HG02870 (cell line): Measurements from ENCODE around the gene RAD9B.
"Not testable (repeated sequence)": the region's sequence is repeated elsewhere in the genome, so short reads cannot be mapped to it uniquely, and the experiment has no call there.

Experiments
- ATAC-seq: cut with Tn5 transposase; IDR thresholded peaks from one replicate; pipeline ENCODE4 v1.9.1; 2021; ENCODE audit warnings: mild to moderate bottlenecking, moderate library complexity; ENCODE audit not compliant: unreplicated experiment

Gene RAD9B

GRCh38 chr12:110520876-110521712 lies 19.0 kb downstream of the RAD9B start:
- ATAC-seq: not testable (repeated sequence)

- ATAC-seq: no peak
Observed at GRCh38 chr12:110528277-110528839, 26.2 kb downstream of the RAD9B start.

- no peak for ATAC-seq
Observed at GRCh38 chr12:110530511-110530910, 28.4 kb downstream of the RAD9B start.

- peak; percentile 81 for ATAC-seq
Observed at GRCh38 chr12:110531741-110532333, 29.7 kb downstream of the RAD9B start.

GRCh38 chr12:110532644-110533043 lies 30.5 kb downstream of the RAD9B start:
- no peak for ATAC-seq

GRCh38 chr12:110533607-110534006 lies 31.5 kb downstream of the RAD9B start:
- no peak for ATAC-seq

- ATAC-seq: no peak
Observed at GRCh38 chr12:110534811-110535210, 32.7 kb downstream of the RAD9B start.

GRCh38 chr12:110536834-110537604 lies 34.9 kb downstream of the RAD9B start:
- ATAC-seq: no peak

- no peak for ATAC-seq
Observed at GRCh38 chr12:110537605-110538409, 35.7 kb downstream of the RAD9B start.

- no peak for ATAC-seq
Observed at GRCh38 chr12:110538869-110539622, 36.9 kb downstream of the RAD9B start.

GRCh38 chr12:110540048-110540447 lies 37.9 kb downstream of the RAD9B start:
- ATAC-seq: no peak

- ATAC-seq: no peak
Observed at GRCh38 chr12:110543252-110543959, 41.3 kb downstream of the RAD9B start.

- no peak for ATAC-seq
Observed at GRCh38 chr12:110543965-110544364, 41.8 kb downstream of the RAD9B start.

GRCh38 chr12:110545259-110545658 lies 43.1 kb downstream of the RAD9B start:
- not testable (repeated sequence) for ATAC-seq

GRCh38 chr12:110545812-110546211 lies 43.7 kb downstream of the RAD9B start:
- no peak for ATAC-seq

- no peak for ATAC-seq
Observed at GRCh38 chr12:110546339-110546738, 44.2 kb downstream of the RAD9B start.

- no peak for ATAC-seq
Observed at GRCh38 chr12:110547090-110547489, 45.0 kb downstream of the RAD9B start.

GRCh38 chr12:110548678-110549077 lies 46.5 kb downstream of the RAD9B start:
- no peak for ATAC-seq

GRCh38 chr12:110549716-110550115 lies 47.6 kb downstream of the RAD9B start:
- no peak for ATAC-seq
